ENCODE results near the gene L3MBTL4.

The L3MBTL4 gene

GRCh38 chr18:5986257-5986931 is 428.3 kb downstream of the L3MBTL4 start:
- no peak for DNase-seq (ENCODE audit: low read depth)

- DNase-seq (ENCODE audit: low read depth) = no peak
These were observed 430.5 kb downstream of the L3MBTL4 start for GRCh38 chr18:5984245-5984644.

- DNase-seq (ENCODE audit: low read depth) = no peak
These were observed 431.2 kb downstream of the L3MBTL4 start for GRCh38 chr18:5983488-5983887.

- no peak for DNase-seq (ENCODE audit: low read depth)
These were observed 432.4 kb downstream of the L3MBTL4 start for GRCh38 chr18:5982332-5982731.

GRCh38 chr18:5980721-5981120 is 434.0 kb downstream of the L3MBTL4 start:
- DNase-seq (ENCODE audit: low read depth) = no peak

GRCh38 chr18:5979971-5980457 is 434.7 kb downstream of the L3MBTL4 start:
- DNase-seq (ENCODE audit: low read depth) = no peak

- no peak for DNase-seq (ENCODE audit: low read depth)
These were observed 435.4 kb downstream of the L3MBTL4 start for GRCh38 chr18:5979176-5979888.

- no peak for DNase-seq (ENCODE audit: low read depth)
These were observed 437.7 kb downstream of the L3MBTL4 start for GRCh38 chr18:5977022-5977421.

- peak; percentile 83 for DNase-seq (ENCODE audit: low read depth)
These were observed 439.4 kb downstream of the L3MBTL4 start for GRCh38 chr18:5975111-5976002.

- DNase-seq (ENCODE audit: low read depth) = no peak
These were observed 440.0 kb downstream of the L3MBTL4 start for GRCh38 chr18:5974696-5975095.

- DNase-seq (ENCODE audit: low read depth) = no peak
These were observed 441.6 kb downstream of the L3MBTL4 start for GRCh38 chr18:5973099-5973498.

GRCh38 chr18:5972298-5972697 is 442.4 kb downstream of the L3MBTL4 start:
- no peak for DNase-seq (ENCODE audit: low read depth)

GRCh38 chr18:5969989-5970403 is 444.7 kb downstream of the L3MBTL4 start:
- DNase-seq (ENCODE audit: low read depth) = no peak

- DNase-seq (ENCODE audit: low read depth) = no peak
These were observed 445.2 kb downstream of the L3MBTL4 start for GRCh38 chr18:5969355-5969988.

- no peak for DNase-seq (ENCODE audit: low read depth)
These were observed 447.0 kb downstream of the L3MBTL4 start for GRCh38 chr18:5967666-5968065.

- DNase-seq (ENCODE audit: low read depth) = no peak
These were observed 447.7 kb downstream of the L3MBTL4 start for GRCh38 chr18:5967007-5967406.

GRCh38 chr18:5966514-5966913 is 448.2 kb downstream of the L3MBTL4 start:
- no peak for DNase-seq (ENCODE audit: low read depth)

- DNase-seq (ENCODE audit: low read depth) = no peak
These were observed 449.7 kb downstream of the L3MBTL4 start for GRCh38 chr18:5964996-5965395.

GRCh38 chr18:5964596-5964995 is 450.1 kb downstream of the L3MBTL4 start:
- DNase-seq (ENCODE audit: low read depth) = no peak

- no peak for DNase-seq (ENCODE audit: low read depth)
These were observed 450.6 kb downstream of the L3MBTL4 start for GRCh38 chr18:5964108-5964507.

- DNase-seq (ENCODE audit: low read depth) = no peak
These were observed 451.4 kb downstream of the L3MBTL4 start for GRCh38 chr18:5963267-5963666.

GRCh38 chr18:5962362-5962761 is 452.3 kb downstream of the L3MBTL4 start:
- DNase-seq (ENCODE audit: low read depth) = no peak
